HepG2 (cell line): ENCODE measurements around the gene KRT1. TPM values are rescaled to one million over a fixed set of nuclear protein-coding genes. Genes with fewer than 3 reads are reported as not detected.

Experiments
- ATAC-seq: fragments of 200-7000 bp; cut with Tn5 transposase; 3 replicates; pipeline ENCODE4 v1.9.1; 2020; ENCODE audit warnings: mild to moderate bottlenecking, moderate library complexity
- BruUV-seq: library from RNA; stranded (reverse); fragments of 400-500 nt; replicated peaks from 2 replicates; lab custom pipeline; 2021; lab: Mats Ljungman, UMichigan
- CTCF ChIA-PET: fragments of 300-600 bp; formaldehyde crosslinking; extraction: SDS; loops from one replicate; lab custom pipeline; 2021; ENCODE audit warnings: low total read pairs, inconsistent platforms, low intra/inter-chr PET ratio; lab: Yijun Ruan, JAX
- POLR2A ChIA-PET: fragments of 350-600 bp; sonication (Branson Sonifier 250); formaldehyde crosslinking; loops from one replicate; lab custom pipeline; 2020; ENCODE audit warnings: antibody characterized with exemption, inconsistent platforms; lab: Yijun Ruan, JAX
- DNase-seq: peaks from one replicate; pipeline ENCODE4 v3.0.0-alpha.2; 2015; ENCODE audit warnings: low spot score
- FAIRE-seq: peaks from 3 replicates; lab custom pipeline; 2011; peaks lifted over from hg19 to GRCh38; lab: Jason Lieb, UNC
- H2AFZ ChIP-seq: one replicate; pipeline ENCODE4 v1.6.1; 2011; ENCODE audit warnings: low read length, inconsistent platforms
- H3K27ac ChIP-seq: fragments of 300-600 bp; 3 replicates; pipeline ENCODE4 v1.8.0; 2011; ENCODE audit warnings: mixed run types, mild to moderate bottlenecking, mixed read lengths, low read length, inconsistent platforms; ENCODE audit not compliant: insufficient read depth; ENCODE audit errors: extremely low read length
- H3K27me3 ChIP-seq, 2 experiments: fragments of 200-600 bp in 1 of 2; 2 replicates in 1 of 2; 3 replicates in 1 of 2; pipeline versions ENCODE4 v1.6.0 to v1.8.0; 2011; ENCODE audit warnings: low read length in 2 of 2, mild to moderate bottlenecking in 2 of 2, moderate library complexity in 2 of 2, inconsistent platforms in 1 of 2; ENCODE audit not compliant: insufficient read depth in 2 of 2, control insufficient read depth in 1 of 2
- H3K36me3 ChIP-seq, 2 experiments: fragments of 200-600 bp in 1 of 2; replicated peaks in 1 of 2; 2 replicates in 1 of 2; 3 replicates in 1 of 2; pipeline versions ENCODE4 v1.5.1 to v1.8.0; 2011; ENCODE audit warnings: low read length in 2 of 2, inconsistent platforms in 1 of 2; ENCODE audit not compliant: insufficient read depth in 2 of 2, control insufficient read depth in 1 of 2
- H3K4me1 ChIP-seq: 2 replicates; pipeline ENCODE4 v1.5.1; 2012; ENCODE audit warnings: low read length, inconsistent platforms; ENCODE audit not compliant: insufficient read depth
- H3K4me2 ChIP-seq: 2 replicates; pipeline ENCODE4 v1.6.0; 2011; ENCODE audit warnings: low read depth, low read length, inconsistent platforms
- H3K4me3 ChIP-seq, 3 experiments: fragments of 200-600 bp in 1 of 3; sonication (generic), shearing (Covaris generic) in 1 of 3; replicated peaks in 1 of 3; 2 replicates each; pipeline ENCODE4 v1.5.1; 2011 to 2016; ENCODE audit warnings: low read length in 3 of 3, inconsistent platforms in 2 of 3, low read depth in 2 of 3, mild to moderate bottlenecking in 2 of 3, control low read depth in 1 of 3, mixed read lengths in 1 of 3; ENCODE audit not compliant: insufficient read depth in 1 of 3
- H3K79me2 ChIP-seq: one replicate; pipeline ENCODE4 v1.6.1; 2011; ENCODE audit warnings: low read length, inconsistent platforms; ENCODE audit not compliant: insufficient read depth
- H3K9ac ChIP-seq: 2 replicates; pipeline ENCODE4 v1.6.0; 2011; ENCODE audit warnings: mild to moderate bottlenecking, low read depth, low read length, inconsistent platforms; ENCODE audit not compliant: insufficient read depth
- H3K9me3 ChIP-seq: 2 replicates; pipeline ENCODE4 v1.5.1; 2012; ENCODE audit warnings: mild to moderate bottlenecking, low read length
- H4K20me1 ChIP-seq: 2 replicates; pipeline ENCODE4 v1.6.0; 2011; ENCODE audit warnings: inconsistent platforms, mild to moderate bottlenecking, low read length, moderate library complexity; ENCODE audit not compliant: insufficient read depth
- GATAD1 ChIP-seq: IDR thresholded peaks from 2 replicates; pipeline ENCODE4 v1.6.1; 2016; ENCODE audit warnings: missing genetic modification reagents, missing compliant biosample characterization
- PLSCR1 ChIP-seq: sonication (generic); formaldehyde crosslinking; IDR thresholded peaks from 2 replicates; pipeline ENCODE4 v1.5.0; 2020; ENCODE audit warnings: missing genetic modification reagents, mild to moderate bottlenecking, borderline replicate concordance
- SAFB2 ChIP-seq: sonication (generic); formaldehyde crosslinking; IDR thresholded peaks from 2 replicates; pipeline ENCODE4 v1.5.1; 2020; ENCODE audit warnings: missing genetic modification reagents, low read depth, mild to moderate bottlenecking, borderline replicate concordance
- SMARCC2 ChIP-seq: fragments of 450-650 bp; IDR thresholded peaks from 2 replicates; pipeline ENCODE4 v1.6.1; 2017; ENCODE audit warnings: antibody characterized with exemption, mild to moderate bottlenecking
- SNAPC5 ChIP-seq: sonication (generic); formaldehyde crosslinking; IDR thresholded peaks from 2 replicates; pipeline ENCODE4 v1.8.1; 2023; ENCODE audit warnings: mild to moderate bottlenecking, missing genetic modification reagents, borderline replicate concordance
- TAF15 ChIP-seq: fragments of 200-400 bp; formaldehyde crosslinking; IDR thresholded peaks from one replicate; pipeline ENCODE4 v1.6.1; 2018; ENCODE audit warnings: mild to moderate bottlenecking, low read depth, low read length; ENCODE audit not compliant: poor library complexity, severe bottlenecking
- TFE3 ChIP-seq: IDR thresholded peaks from 2 replicates; pipeline ENCODE4 v1.6.1; 2016
- ZC3H13 ChIP-seq: sonication (generic); formaldehyde crosslinking; IDR thresholded peaks from 2 replicates; pipeline ENCODE4 v1.8.1; 2023; ENCODE audit warnings: mild to moderate bottlenecking, missing genetic modification reagents, moderate library complexity
- ZFP62 ChIP-seq: sonication (generic); formaldehyde crosslinking; IDR thresholded peaks from 2 replicates; pipeline ENCODE4 v1.4.0; 2020; ENCODE audit warnings: missing genetic modification reagents
- ZNF224 ChIP-seq: sonication (generic); formaldehyde crosslinking; IDR thresholded peaks from 2 replicates; pipeline ENCODE4 v1.5.0; 2020; ENCODE audit warnings: mild to moderate bottlenecking, missing genetic modification reagents
- ZNF354B ChIP-seq: sonication (generic); formaldehyde crosslinking; IDR thresholded peaks from 2 replicates; pipeline ENCODE4 v1.8.0; 2022; ENCODE audit warnings: mild to moderate bottlenecking, missing genetic modification reagents
- ZNF766 ChIP-seq: sonication (generic); formaldehyde crosslinking; IDR thresholded peaks from 2 replicates; pipeline ENCODE4 v1.5.0; 2020; ENCODE audit warnings: missing genetic modification reagents, borderline replicate concordance
- WGBS: methylation state at CpG from one replicate; pipeline ENCODE4 v1.1.6; 2017; ENCODE audit warnings: low lambda C conversion rate; 5-methylcytosine and 5-hydroxymethylcytosine counted together
- in situ Hi-C: cut with HindIII; loops from 2 replicates; pipeline ENCODE4 v1.10.0; 2017; ENCODE audit warnings: low pct_unique_long_range_greater_than_20kb; ENCODE audit not compliant: extremely low pct_ligation_motif_present
- intact Hi-C: fragments of 100-400 bp; cut with micrococcal nuclease; formaldehyde crosslinking; loops from one replicate; pipeline ENCODE4 v1.10.0; 2022; ENCODE audit not compliant: unreplicated experiment
- polyA plus RNA-seq, 8 experiments: library from polyadenylated mRNA; depleted of rRNA in 3 of 8; stranded (reverse) in 7 of 8; unstranded in 1 of 8; fragments of >200 nt; fragmentation: Illumina TruSeq in 4 of 8; extraction: Trizol in 4 of 8; gene quantifications; 2 replicates each; pipeline versions ENCODE4 v1.2.1 to v1.2.3, GENCODE V29; 2011 to 2016; ENCODE audit warnings: low read depth in 4 of 8, missing spikeins in 1 of 8, mixed read lengths in 1 of 8; ENCODE audit not compliant: insufficient read depth in 1 of 8
- total RNA-seq, 5 experiments: library from RNA; depleted of rRNA; stranded (reverse); fragments of >200 nt; fragmentation: Illumina TruSeq; extraction: Trizol; gene quantifications; 2 replicates each; pipeline ENCODE4 v1.2.3, GENCODE V29; 2016; ENCODE audit warnings: low read depth in 1 of 5
- TF ChIP-seq, protein P1 (sequence below): sonication (generic); formaldehyde crosslinking; IDR thresholded peaks from 2 replicates; pipeline ENCODE4 v1.4.0; 2020; ENCODE audit warnings: missing genetic modification reagents, borderline replicate concordance
- TF ChIP-seq, protein P2 (sequence below): sonication (generic); formaldehyde crosslinking; IDR thresholded peaks from 2 replicates; pipeline ENCODE4 v1.5.0; 2020; ENCODE audit warnings: missing genetic modification reagents

KRT1 gene
- total and polyA plus RNA-seq, 2 of the 13 experiments (the other 11 are each of a cell fraction or from before 2014, with no cell fraction given): not detected

- TF ChIP-seq, protein P1, sequence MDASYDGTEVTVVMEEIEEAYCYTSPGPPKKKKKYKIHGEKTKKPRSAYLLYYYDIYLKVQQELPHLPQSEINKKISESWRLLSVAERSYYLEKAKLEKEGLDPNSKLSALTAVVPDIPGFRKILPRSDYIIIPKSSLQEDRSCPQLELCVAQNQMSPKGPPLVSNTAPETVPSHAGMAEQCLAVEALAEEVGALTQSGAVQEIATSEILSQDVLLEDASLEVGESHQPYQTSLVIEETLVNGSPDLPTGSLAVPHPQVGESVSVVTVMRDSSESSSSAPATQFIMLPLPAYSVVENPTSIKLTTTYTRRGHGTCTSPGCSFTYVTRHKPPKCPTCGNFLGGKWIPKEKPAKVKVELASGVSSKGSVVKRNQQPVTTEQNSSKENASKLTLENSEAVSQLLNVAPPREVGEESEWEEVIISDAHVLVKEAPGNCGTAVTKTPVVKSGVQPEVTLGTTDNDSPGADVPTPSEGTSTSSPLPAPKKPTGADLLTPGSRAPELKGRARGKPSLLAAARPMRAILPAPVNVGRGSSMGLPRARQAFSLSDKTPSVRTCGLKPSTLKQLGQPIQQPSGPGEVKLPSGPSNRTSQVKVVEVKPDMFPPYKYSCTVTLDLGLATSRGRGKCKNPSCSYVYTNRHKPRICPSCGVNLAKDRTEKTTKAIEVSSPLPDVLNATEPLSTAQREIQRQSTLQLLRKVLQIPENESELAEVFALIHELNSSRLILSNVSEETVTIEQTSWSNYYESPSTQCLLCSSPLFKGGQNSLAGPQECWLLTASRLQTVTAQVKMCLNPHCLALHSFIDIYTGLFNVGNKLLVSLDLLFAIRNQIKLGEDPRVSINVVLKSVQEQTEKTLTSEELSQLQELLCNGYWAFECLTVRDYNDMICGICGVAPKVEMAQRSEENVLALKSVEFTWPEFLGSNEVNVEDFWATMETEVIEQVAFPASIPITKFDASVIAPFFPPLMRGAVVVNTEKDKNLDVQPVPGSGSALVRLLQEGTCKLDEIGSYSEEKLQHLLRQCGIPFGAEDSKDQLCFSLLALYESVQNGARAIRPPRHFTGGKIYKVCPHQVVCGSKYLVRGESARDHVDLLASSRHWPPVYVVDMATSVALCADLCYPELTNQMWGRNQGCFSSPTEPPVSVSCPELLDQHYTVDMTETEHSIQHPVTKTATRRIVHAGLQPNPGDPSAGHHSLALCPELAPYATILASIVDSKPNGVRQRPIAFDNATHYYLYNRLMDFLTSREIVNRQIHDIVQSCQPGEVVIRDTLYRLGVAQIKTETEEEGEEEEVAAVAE: no peak
- TF ChIP-seq ZNF354B (no peak), GATAD1 (CRISPR knock-in tag) (no peak), PLSCR1 (no peak), SMARCC2 (no peak), SAFB2 (CRISPR knock-in tag) (no peak)
- TF ChIP-seq, protein P2, sequence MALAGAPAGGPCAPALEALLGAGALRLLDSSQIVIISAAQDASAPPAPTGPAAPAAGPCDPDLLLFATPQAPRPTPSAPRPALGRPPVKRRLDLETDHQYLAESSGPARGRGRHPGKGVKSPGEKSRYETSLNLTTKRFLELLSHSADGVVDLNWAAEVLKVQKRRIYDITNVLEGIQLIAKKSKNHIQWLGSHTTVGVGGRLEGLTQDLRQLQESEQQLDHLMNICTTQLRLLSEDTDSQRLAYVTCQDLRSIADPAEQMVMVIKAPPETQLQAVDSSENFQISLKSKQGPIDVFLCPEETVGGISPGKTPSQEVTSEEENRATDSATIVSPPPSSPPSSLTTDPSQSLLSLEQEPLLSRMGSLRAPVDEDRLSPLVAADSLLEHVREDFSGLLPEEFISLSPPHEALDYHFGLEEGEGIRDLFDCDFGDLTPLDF (CRISPR knock-in tag): no peak
Measured at GRCh38 chr12:52676163-52676562, 4.0 kb downstream of the KRT1 start (continued).

GRCh38 chr12:52675301-52675701, 4.9 kb downstream of the KRT1 start:
- no peaks in the 10 kb centered on the region for H3K4me1 ChIP-seq
- ChIA-PET POLR2A (no interaction called here), CTCF (no interaction called here)
- no TSS peak for BruUV-seq
- FAIRE-seq: no peak
- no peak overlapping the region for H2AFZ ChIP-seq
- in situ Hi-C loops: loop anchor here (25.0 kb wide), 1 partner anchor 312 kb away; no protein-coding TSS in a partner anchor
- H3K27ac ChIP-seq: no peak overlapping the region
- no peaks in the 10 kb centered on the region for H3K36me3 ChIP-seq
- no peak overlapping the region for H3K9ac ChIP-seq
- intact Hi-C loops: no loop called here
- peaks cover 0 to 28% of the 10 kb centered on the region in 2 experiments; a peak in 2 of 5 replicates for H3K27me3 ChIP-seq
- no peaks in the 10 kb centered on the region for H4K20me1 ChIP-seq
- H3K9me3 ChIP-seq: no peaks in the 10 kb centered on the region
- H3K79me2 ChIP-seq: no peaks in the 10 kb centered on the region
- no peak overlapping the region for H3K4me2 ChIP-seq
- no peak for DNase-seq
- no peak for ATAC-seq
- H3K4me3 ChIP-seq: no peak overlapping the region
- WGBS: 37% methylated on average over 18 of the region's 28 CpGs
- TF ChIP-seq ZC3H13 (no peak), TFE3 (no peak), ZNF224 (CRISPR knock-in tag) (no peak), ZNF766 (CRISPR knock-in tag) (no peak), ZFP62 (no peak), SNAPC5 (no peak), TAF15 (no peak)
